ENCODE results near the gene GSE1.

Gene GSE1

GRCh38 chr16:85670840-85671239 lies 57.7 kb downstream of the GSE1 start (continued):
- TF ChIP-seq ZNF639 (tag by site-specific recombination; IDR thresholded peaks at IDR 0.05) (no peak), ZNF785 (tag by site-specific recombination; IDR thresholded peaks at IDR 0.05) (no peak), KLF10 (tag by site-specific recombination; IDR thresholded peaks at IDR 0.05) (no peak)

- Histone ChIP-seq H3K4me1 (ENCODE audit: control insufficient read depth, insufficient read depth, low read length) (peaks cover 11% of the 10 kb centered on the region), H3K27ac (ENCODE audit: extremely low read depth, low read depth, low read length) (peak overlapping the region; percentile 51), H3K4me3 (ENCODE audit: low read depth, low read length) (no peak overlapping the region), H3K9me3 (ENCODE audit: control insufficient read depth, insufficient read depth, low read depth, low read length) (no peaks in the 10 kb centered on the region), H3K36me3 (ENCODE audit: control insufficient read depth in 2 of 2, insufficient read depth in 1 of 2, low read length in 2 of 2) (peaks cover 24 to 100% of the 10 kb centered on the region in 2 experiments; a peak in 2 of 3 replicates)
- POLR2A ChIA-PET, result interaction anchor here (1.4 to 1.5 kb wide), 2 partner anchors 9 to 10 kb away, joined by 5 to 6 read pairs; no protein-coding TSS in a partner anchor
- CTCF ChIA-PET, result interaction anchor here (0.6 to 7.6 kb wide), 5 partner anchors 14 to 398 kb away, joined by 5 to 87 read pairs (median 6); no protein-coding TSS in a partner anchor
- TF ChIP-seq ZNF426 (tag by site-specific recombination; IDR thresholded peaks at IDR 0.05), result no peak
- TF ChIP-seq, protein P1, sequence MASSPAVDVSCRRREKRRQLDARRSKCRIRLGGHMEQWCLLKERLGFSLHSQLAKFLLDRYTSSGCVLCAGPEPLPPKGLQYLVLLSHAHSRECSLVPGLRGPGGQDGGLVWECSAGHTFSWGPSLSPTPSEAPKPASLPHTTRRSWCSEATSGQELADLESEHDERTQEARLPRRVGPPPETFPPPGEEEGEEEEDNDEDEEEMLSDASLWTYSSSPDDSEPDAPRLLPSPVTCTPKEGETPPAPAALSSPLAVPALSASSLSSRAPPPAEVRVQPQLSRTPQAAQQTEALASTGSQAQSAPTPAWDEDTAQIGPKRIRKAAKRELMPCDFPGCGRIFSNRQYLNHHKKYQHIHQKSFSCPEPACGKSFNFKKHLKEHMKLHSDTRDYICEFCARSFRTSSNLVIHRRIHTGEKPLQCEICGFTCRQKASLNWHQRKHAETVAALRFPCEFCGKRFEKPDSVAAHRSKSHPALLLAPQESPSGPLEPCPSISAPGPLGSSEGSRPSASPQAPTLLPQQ (tag by site-specific recombination; IDR thresholded peaks at IDR 0.05), result peak; percentile 32; the same call in 1 of the 2 replicates
- no peak for TF ChIP-seq ZNF558 (tag by site-specific recombination; IDR thresholded peaks at IDR 0.05)
- TF ChIP-seq ZNF19 (tag by site-specific recombination; IDR thresholded peaks at IDR 0.05; ENCODE audit: low read depth), result no peak
- no peak for TF ChIP-seq ZNF350 (tag by site-specific recombination; IDR thresholded peaks at IDR 0.05)
- TF ChIP-seq RBAK (tag by site-specific recombination; IDR thresholded peaks at IDR 0.05), result no peak
- TF ChIP-seq SCRT2 (tag by site-specific recombination; IDR thresholded peaks at IDR 0.05), result peak; percentile 87
- TF ChIP-seq ZBTB48 (tag by site-specific recombination; IDR thresholded peaks at IDR 0.05), result peak; percentile 72
- TF ChIP-seq ZNF792 (tag by site-specific recombination; IDR thresholded peaks at IDR 0.05), result no peak
- peak; percentile 46; the same call in 1 of the 2 replicates for TF ChIP-seq EGR2 (tag by site-specific recombination; IDR thresholded peaks at IDR 0.05; ENCODE audit: low read depth)
- TF ChIP-seq ZBTB1 (tag by site-specific recombination; IDR thresholded peaks at IDR 0.05), result no peak
- TF ChIP-seq ZNF658 (tag by site-specific recombination; IDR thresholded peaks at IDR 0.05), result no peak
- TF ChIP-seq ZNF670 (tag by site-specific recombination; IDR thresholded peaks at IDR 0.05; ENCODE audit: low read depth), result no peak
- peak; percentile 83 for TF ChIP-seq ZIC2 (tag by site-specific recombination; IDR thresholded peaks at IDR 0.05)
- TF ChIP-seq ZEB2 (tag by site-specific recombination; IDR thresholded peaks at IDR 0.05), result 0 out of 2 replicates have a peak, but pooled peaks have one; percentile 31
- peak; percentile 56 for TF ChIP-seq ZNF600 (tag by site-specific recombination; IDR thresholded peaks at IDR 0.05)
- no peak for TF ChIP-seq ZNF747 (tag by site-specific recombination; IDR thresholded peaks at IDR 0.05)
- no peak for TF ChIP-seq ZNF521 (tag by site-specific recombination; IDR thresholded peaks at IDR 0.05)
- TF ChIP-seq, protein P2, sequence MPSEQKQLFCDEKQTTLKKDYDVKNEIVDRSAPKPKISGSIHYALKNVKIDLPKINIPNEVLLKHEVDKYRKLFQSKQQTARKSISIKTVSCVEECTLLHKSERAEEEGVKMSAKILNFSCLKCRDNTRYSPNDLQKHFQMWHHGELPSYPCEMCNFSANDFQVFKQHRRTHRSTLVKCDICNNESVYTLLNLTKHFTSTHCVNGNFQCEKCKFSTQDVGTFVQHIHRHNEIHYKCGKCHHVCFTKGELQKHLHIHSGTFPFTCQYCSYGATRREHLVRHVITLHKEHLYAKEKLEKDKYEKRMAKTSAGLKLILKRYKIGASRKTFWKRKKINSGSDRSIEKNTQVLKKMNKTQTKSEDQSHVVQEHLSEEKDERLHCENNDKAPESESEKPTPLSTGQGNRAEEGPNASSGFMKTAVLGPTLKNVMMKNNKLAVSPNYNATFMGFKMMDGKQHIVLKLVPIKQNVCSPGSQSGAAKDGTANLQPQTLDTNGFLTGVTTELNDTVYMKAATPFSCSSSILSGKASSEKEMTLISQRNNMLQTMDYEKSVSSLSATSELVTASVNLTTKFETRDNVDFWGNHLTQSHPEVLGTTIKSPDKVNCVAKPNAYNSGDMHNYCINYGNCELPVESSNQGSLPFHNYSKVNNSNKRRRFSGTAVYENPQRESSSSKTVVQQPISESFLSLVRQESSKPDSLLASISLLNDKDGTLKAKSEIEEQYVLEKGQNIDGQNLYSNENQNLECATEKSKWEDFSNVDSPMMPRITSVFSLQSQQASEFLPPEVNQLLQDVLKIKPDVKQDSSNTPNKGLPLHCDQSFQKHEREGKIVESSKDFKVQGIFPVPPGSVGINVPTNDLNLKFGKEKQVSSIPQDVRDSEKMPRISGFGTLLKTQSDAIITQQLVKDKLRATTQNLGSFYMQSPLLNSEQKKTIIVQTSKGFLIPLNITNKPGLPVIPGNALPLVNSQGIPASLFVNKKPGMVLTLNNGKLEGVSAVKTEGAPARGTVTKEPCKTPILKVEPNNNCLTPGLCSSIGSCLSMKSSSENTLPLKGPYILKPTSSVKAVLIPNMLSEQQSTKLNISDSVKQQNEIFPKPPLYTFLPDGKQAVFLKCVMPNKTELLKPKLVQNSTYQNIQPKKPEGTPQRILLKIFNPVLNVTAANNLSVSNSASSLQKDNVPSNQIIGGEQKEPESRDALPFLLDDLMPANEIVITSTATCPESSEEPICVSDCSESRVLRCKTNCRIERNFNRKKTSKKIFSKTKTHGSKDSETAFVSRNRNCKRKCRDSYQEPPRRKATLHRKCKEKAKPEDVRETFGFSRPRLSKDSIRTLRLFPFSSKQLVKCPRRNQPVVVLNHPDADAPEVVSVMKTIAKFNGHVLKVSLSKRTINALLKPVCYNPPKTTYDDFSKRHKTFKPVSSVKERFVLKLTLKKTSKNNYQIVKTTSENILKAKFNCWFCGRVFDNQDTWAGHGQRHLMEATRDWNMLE (tag by site-specific recombination; conservative IDR thresholded peaks at IDR 0.05; ENCODE audit: low read depth), result no peak
- no peak; the same call in 1 of the 2 replicates for TF ChIP-seq KLF1 (tag by site-specific recombination; IDR thresholded peaks at IDR 0.05)
- TF ChIP-seq ZNF544 (tag by site-specific recombination; IDR thresholded peaks at IDR 0.05), result no peak
- no peak for TF ChIP-seq ZNF555 (tag by site-specific recombination; conservative IDR thresholded peaks at IDR 0.05)
Observed at GRCh38 chr16:85673529-85674417, 60.7 kb downstream of the GSE1 start.
